Hepatocyte (in vitro differentiated cells): ENCODE results near the gene GAS5. TPM values are rescaled to one million over a fixed set of nuclear protein-coding genes. Genes with fewer than 3 reads are reported as not detected.
A peak's percentile ranks its signal among the peaks of the same experiment; 100 is the strongest.

ENCODE experiments used
- DNase-seq: peaks from one replicate; pipeline ENCODE4 v3.0.0-alpha.2; 2016; ENCODE audit warnings: low spot score
- H2AFZ ChIP-seq: fragments of 200-600 bp; sonication (generic); 2 replicates; pipeline ENCODE4 v1.6.0; 2016; ENCODE audit warnings: antibody characterized with exemption, mild to moderate bottlenecking
- H3K27ac ChIP-seq: fragments of 200-600 bp; sonication (generic); 2 replicates; pipeline ENCODE4 v1.5.1; 2016; ENCODE audit warnings: mild to moderate bottlenecking
- H3K27me3 ChIP-seq: fragments of 200-600 bp; sonication (generic); 2 replicates; pipeline ENCODE4 v1.6.1; 2016
- H3K36me3 ChIP-seq: fragments of 200-600 bp; sonication (generic); replicated peaks from 2 replicates; pipeline ENCODE4 v1.5.1; 2016; ENCODE audit warnings: low read depth; ENCODE audit not compliant: insufficient read depth
- H3K4me1 ChIP-seq: fragments of 200-600 bp; sonication (generic); 2 replicates; pipeline ENCODE4 v1.5.1; 2016; ENCODE audit warnings: mild to moderate bottlenecking, moderate library complexity; ENCODE audit not compliant: insufficient read depth
- H3K4me2 ChIP-seq: fragments of 200-600 bp; sonication (generic); 2 replicates; pipeline ENCODE4 v1.6.0; 2016
- H3K4me3 ChIP-seq: fragments of 200-600 bp; sonication (generic); 2 replicates; pipeline ENCODE4 v1.5.1; 2016; ENCODE audit warnings: mild to moderate bottlenecking
- H3K79me2 ChIP-seq: fragments of 200-600 bp; sonication (generic); 2 replicates; pipeline ENCODE4 v1.6.0; 2017; ENCODE audit warnings: mild to moderate bottlenecking
- H3K9me2 ChIP-seq: fragments of 200-600 bp; sonication (generic); replicated peaks from 2 replicates; pipeline ENCODE4 v1.6.0; 2017; ENCODE audit warnings: mild to moderate bottlenecking; ENCODE audit not compliant: insufficient read depth
- H3K9me3 ChIP-seq: fragments of 200-600 bp; sonication (generic); 2 replicates; pipeline ENCODE4 v1.5.1; 2016; ENCODE audit warnings: low read depth, mild to moderate bottlenecking
- H4K20me1 ChIP-seq: fragments of 200-600 bp; sonication (generic); 2 replicates; pipeline ENCODE4 v1.6.0; 2016; ENCODE audit warnings: mild to moderate bottlenecking; ENCODE audit not compliant: insufficient read depth, poor library complexity, severe bottlenecking
- EZH2 ChIP-seq: fragments of 200-600 bp; sonication (generic); IDR thresholded peaks from 2 replicates; pipeline ENCODE4 v1.6.1; 2016; ENCODE audit warnings: antibody characterized with exemption, mild to moderate bottlenecking, borderline replicate concordance
- EZH2phosphoT487 ChIP-seq: fragments of 200-600 bp; sonication (generic); IDR thresholded peaks from one replicate; pipeline ENCODE4 v1.6.1; 2018; ENCODE audit warnings: antibody characterized with exemption, mild to moderate bottlenecking, low read depth, moderate library complexity; ENCODE audit not compliant: unreplicated experiment, severe bottlenecking
- WGBS: methylation state at CpG from one replicate; pipeline ENCODE4 v1.1.6; 2016; ENCODE audit warnings: low lambda C conversion rate; ENCODE audit errors: missing lambda C conversion rate; 5-methylcytosine and 5-hydroxymethylcytosine counted together
- polyA plus RNA-seq: library from polyadenylated mRNA; unstranded; fragments of >200 nt; fragmentation: Nextera tagmentation; extraction: Ambion mirVana; gene quantifications from 2 replicates; pipeline ENCODE4 v1.2.1, GENCODE V29; 2016
- total RNA-seq: library from RNA; depleted of rRNA; stranded (reverse); fragments of >200 nt; gene quantifications from 2 replicates; pipeline ENCODE4 v1.2.3, GENCODE V29; 2014
- TF ChIP-seq, protein P1 (sequence below): fragments of 200-600 bp; sonication (generic); IDR thresholded peaks from 2 replicates; pipeline ENCODE4 v1.5.1; 2016; ENCODE audit warnings: antibody characterized with exemption, mild to moderate bottlenecking; ENCODE audit not compliant: poor library complexity

The GAS5 gene
- total and polyA plus RNA-seq, 2 experiments from 2014 or later = 174 to 495 TPM

DNA sequence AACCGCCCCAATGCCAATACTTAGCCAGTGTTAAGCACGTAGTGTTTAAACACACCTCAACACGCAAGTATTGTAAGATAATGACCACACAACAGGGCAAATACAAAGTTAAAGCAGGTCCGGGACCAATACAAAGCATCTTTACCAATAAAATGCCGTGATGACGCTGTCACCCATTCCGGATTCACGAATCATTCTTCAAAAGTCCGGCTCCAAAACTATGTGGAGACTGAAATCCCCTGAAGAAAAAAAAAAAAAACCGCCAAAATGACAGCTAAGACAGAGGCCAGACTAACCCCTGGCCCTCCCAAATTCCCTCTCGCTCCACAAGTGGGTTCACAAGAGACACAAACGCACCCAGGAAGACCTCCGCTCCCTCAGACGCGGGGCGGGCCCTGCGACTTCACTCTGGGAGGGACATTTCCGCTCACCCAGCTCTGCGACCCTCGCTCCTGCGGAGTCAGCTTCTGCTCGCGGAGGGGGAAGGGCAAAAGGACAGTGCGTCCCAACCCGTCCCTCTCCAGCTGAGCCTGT lies 43.9 kb downstream of the GAS5 start:
- WGBS = under 1% methylated on average over 25 of the region's 25 CpGs
- no peaks in the 10 kb centered on the region for H3K36me3 ChIP-seq
- peaks cover 56% of the 10 kb centered on the region for H3K79me2 ChIP-seq
- no peaks in the 10 kb centered on the region for H3K9me3 ChIP-seq
- peak overlapping the region; percentile 64 for H3K4me3 ChIP-seq
- H3K4me2 ChIP-seq = peak overlapping the region; percentile 88
- H3K27me3 ChIP-seq = no peaks in the 10 kb centered on the region
- H4K20me1 ChIP-seq = no peaks in the 10 kb centered on the region
- no peaks in the 10 kb centered on the region for H3K9me2 ChIP-seq
- TF ChIP-seq EZH2 = no peak
- TF ChIP-seq, protein P1, sequence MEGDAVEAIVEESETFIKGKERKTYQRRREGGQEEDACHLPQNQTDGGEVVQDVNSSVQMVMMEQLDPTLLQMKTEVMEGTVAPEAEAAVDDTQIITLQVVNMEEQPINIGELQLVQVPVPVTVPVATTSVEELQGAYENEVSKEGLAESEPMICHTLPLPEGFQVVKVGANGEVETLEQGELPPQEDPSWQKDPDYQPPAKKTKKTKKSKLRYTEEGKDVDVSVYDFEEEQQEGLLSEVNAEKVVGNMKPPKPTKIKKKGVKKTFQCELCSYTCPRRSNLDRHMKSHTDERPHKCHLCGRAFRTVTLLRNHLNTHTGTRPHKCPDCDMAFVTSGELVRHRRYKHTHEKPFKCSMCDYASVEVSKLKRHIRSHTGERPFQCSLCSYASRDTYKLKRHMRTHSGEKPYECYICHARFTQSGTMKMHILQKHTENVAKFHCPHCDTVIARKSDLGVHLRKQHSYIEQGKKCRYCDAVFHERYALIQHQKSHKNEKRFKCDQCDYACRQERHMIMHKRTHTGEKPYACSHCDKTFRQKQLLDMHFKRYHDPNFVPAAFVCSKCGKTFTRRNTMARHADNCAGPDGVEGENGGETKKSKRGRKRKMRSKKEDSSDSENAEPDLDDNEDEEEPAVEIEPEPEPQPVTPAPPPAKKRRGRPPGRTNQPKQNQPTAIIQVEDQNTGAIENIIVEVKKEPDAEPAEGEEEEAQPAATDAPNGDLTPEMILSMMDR = no peak
- TF ChIP-seq EZH2phosphoT487 = no peak
- peaks cover 5% of the 10 kb centered on the region for H3K4me1 ChIP-seq
- H2AFZ ChIP-seq = peak overlapping the region; percentile 51
- DNase-seq = no peak
- H3K27ac ChIP-seq = peak overlapping the region; percentile 49

DNA sequence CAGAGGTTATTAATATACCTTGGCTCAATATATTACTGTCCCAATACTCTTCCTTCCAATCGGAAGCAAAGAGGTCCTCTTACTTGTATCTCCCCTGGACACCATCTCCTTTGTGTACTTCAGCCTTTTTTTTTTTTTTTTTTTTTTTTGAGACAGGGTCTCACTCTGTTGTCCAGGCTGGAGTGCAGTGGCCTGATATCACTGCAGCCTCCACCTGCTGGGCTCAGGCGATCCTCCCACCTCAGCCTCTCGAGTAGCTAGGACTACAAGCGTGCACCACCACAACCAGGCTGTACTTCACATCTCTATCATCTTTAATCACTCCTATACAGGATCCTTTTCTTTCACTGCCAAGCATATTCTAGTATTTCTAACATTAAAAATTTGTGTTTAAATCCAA lies 46.1 kb downstream of the GAS5 start:
- TF ChIP-seq EZH2phosphoT487 = no peak
- no peak for TF ChIP-seq EZH2
- TF ChIP-seq, protein P1 = no peak
- Histone ChIP-seq H3K9me2 (no peaks in the 10 kb centered on the region), H3K36me3 (no peaks in the 10 kb centered on the region), H4K20me1 (no peaks in the 10 kb centered on the region), H3K4me1 (peaks cover 11% of the 10 kb centered on the region), H3K27me3 (no peaks in the 10 kb centered on the region), H3K9me3 (no peaks in the 10 kb centered on the region), H2AFZ (no peak overlapping the region), H3K79me2 (peaks cover 69% of the 10 kb centered on the region), H3K4me2 (no peak overlapping the region), H3K4me3 (no peak overlapping the region), H3K27ac (no peak overlapping the region)
- DNase-seq = no peak
- 95% methylated on average over 4 of the region's 4 CpGs for WGBS

DNA sequence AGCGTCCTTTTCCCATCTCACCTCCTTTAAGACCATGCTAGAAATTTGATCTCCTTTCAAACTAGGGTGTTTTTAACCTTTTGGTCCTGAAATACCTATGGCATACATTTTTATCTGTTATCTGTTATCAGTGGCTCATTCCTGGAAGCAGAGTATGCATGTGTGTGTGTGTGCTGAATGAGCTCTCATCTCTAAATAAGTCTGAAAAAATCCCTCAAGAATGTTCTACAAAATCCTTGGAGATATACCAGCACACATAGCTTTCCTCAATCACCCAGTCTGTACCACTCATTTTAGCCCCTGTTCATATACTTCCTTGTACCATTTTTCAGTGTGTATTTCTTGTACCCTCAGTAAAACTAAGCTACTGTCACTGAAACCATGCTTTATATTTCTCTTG lies 49.3 kb downstream of the GAS5 start:
- peaks cover 81% of the 10 kb centered on the region for H3K79me2 ChIP-seq

More for the DNA sequence above, 49.3 kb downstream of the GAS5 start:
- H3K4me3 ChIP-seq = no peak overlapping the region
- 58% methylated on average over 1 of the region's 1 CpG for WGBS
- H3K36me3 ChIP-seq = no peaks in the 10 kb centered on the region
- TF ChIP-seq, protein P1 = no peak
- TF ChIP-seq EZH2phosphoT487 (no peak), EZH2 (no peak)
- H3K4me1 ChIP-seq = peaks cover 11% of the 10 kb centered on the region
- H2AFZ ChIP-seq = no peak overlapping the region
- H3K27me3 ChIP-seq = no peaks in the 10 kb centered on the region
- no peaks in the 10 kb centered on the region for H4K20me1 ChIP-seq
- no peak overlapping the region for H3K27ac ChIP-seq
- no peaks in the 10 kb centered on the region for H3K9me3 ChIP-seq
- H3K9me2 ChIP-seq = no peaks in the 10 kb centered on the region
- DNase-seq = no peak
- no peak overlapping the region for H3K4me2 ChIP-seq

Other genes starting within 250 kb of the GAS5 start
- not detected in 2 replicates for gene TEX50, start 232.7 kb downstream of the GAS5 start, total RNA-seq
- not detected in 2 replicates for gene TEX50, start 232.7 kb downstream of the GAS5 start, polyA plus RNA-seq
- gene ANKRD45, start 198.1 kb downstream of the GAS5 start, total RNA-seq = 0.10 TPM in 1 of 2 replicates, not detected in the other
- gene ANKRD45, start 198.1 kb downstream of the GAS5 start, polyA plus RNA-seq = 1.0 and 2.2 TPM in 2 replicates
- 23.1 and 24.2 TPM in 2 replicates for gene KLHL20, start 153.0 kb downstream of the GAS5 start, total RNA-seq
- gene KLHL20, start 153.0 kb downstream of the GAS5 start, polyA plus RNA-seq = 10.0 and 15.6 TPM in 2 replicates
- 17.4 and 17.7 TPM in 2 replicates for gene DARS2, start 43.3 kb downstream of the GAS5 start, total RNA-seq
- 9.5 and 13.1 TPM in 2 replicates for gene DARS2, start 43.3 kb downstream of the GAS5 start, polyA plus RNA-seq
- gene CENPL, start 43.1 kb downstream of the GAS5 start, total RNA-seq = 6.1 and 8.4 TPM in 2 replicates
- gene CENPL, start 43.1 kb downstream of the GAS5 start, polyA plus RNA-seq = 4.2 and 5.8 TPM in 2 replicates
- gene ZBTB37, start 391 bp upstream of the GAS5 start, total RNA-seq = 9.2 and 9.3 TPM in 2 replicates
- gene ZBTB37, start 391 bp upstream of the GAS5 start, polyA plus RNA-seq = 0.99 and 1.0 TPM in 2 replicates
- gene SERPINC1, start 49.3 kb upstream of the GAS5 start, total RNA-seq = 123 and 125 TPM in 2 replicates
- 53.5 and 85.4 TPM in 2 replicates for gene SERPINC1, start 49.3 kb upstream of the GAS5 start, polyA plus RNA-seq
- gene RC3H1, start 154.4 kb upstream of the GAS5 start, total RNA-seq = 22.8 and 32.6 TPM in 2 replicates
- gene RC3H1, start 154.4 kb upstream of the GAS5 start, polyA plus RNA-seq = 5.8 and 5.9 TPM in 2 replicates